Measurements from ENCODE around the gene NRDC. TPM values are rescaled to one million over a fixed set of nuclear protein-coding genes. Genes with fewer than 3 reads are reported as not detected.
"Not testable (repeated sequence)": the region's sequence is repeated elsewhere in the genome, so short reads cannot be mapped to it uniquely, and the experiment has no call there.

Gene NRDC
- total and polyA plus RNA-seq, 7 experiments from 2014 or later = 58.5 to 194 (median 100) TPM

GRCh38 chr1:51839094-51839493 is 39.4 kb downstream of the NRDC start:
- no peak overlapping the region for H3K27ac ChIP-seq (ENCODE audit: low read depth, low read length)
- Mint-ChIP-seq H3K27ac (no peak overlapping the region), H3K4me1 (peaks cover 18 to 36% (median 28%) of the 10 kb centered on the region in 7 donors), H3K27me3 (no peaks in the 10 kb centered on the region), H3K9me3 (peaks cover 0 to 2% (median 0%) of the 10 kb centered on the region in 11 donors), H3K4me3 (no peak overlapping the region), H3K36me3 (peaks cover 10 to 32% (median 18%) of the 10 kb centered on the region in 5 donors)
- no peak overlapping the region for H3K4me3 ChIP-seq (ENCODE audit: low read length)
- DNase-seq (no peak), ATAC-seq (no peak)
- H3K4me1 ChIP-seq (ENCODE audit: control insufficient read depth in 2 of 2, insufficient read depth in 2 of 2, low read length in 2 of 2) = no peaks in the 10 kb centered on the region
- peaks cover 0 to 14% (median 0%) of the 10 kb centered on the region in 3 experiments for H3K36me3 ChIP-seq (ENCODE audit: control insufficient read depth in 2 of 3, insufficient read depth in 3 of 3, low read length in 3 of 3)
- intact Hi-C loops (cut with micrococcal nuclease) = no loop called here
- H3K27me3 ChIP-seq (ENCODE audit: control insufficient read depth in 2 of 2, insufficient read depth in 2 of 2, low read length in 2 of 2) = no peaks in the 10 kb centered on the region
- no peaks in the 10 kb centered on the region for H3K9me3 ChIP-seq (ENCODE audit: control insufficient read depth in 2 of 3, low read length in 3 of 3)
- ChIA-PET CTCF (no interaction called here), POLR2A (no interaction called here)

GRCh38 chr1:51837243-51837642 is 41.3 kb downstream of the NRDC start:
- no peak overlapping the region for H3K4me3 Mint-ChIP-seq
- ChIA-PET CTCF (no interaction called here), POLR2A (no interaction called here)
- H3K9me3 Mint-ChIP-seq = no peaks in the 10 kb centered on the region
- H3K27ac ChIP-seq (ENCODE audit: low read depth, low read length) = no peak overlapping the region
- ATAC-seq (no peak), DNase-seq (no peak)
- H3K36me3 Mint-ChIP-seq = peaks cover 10 to 38% (median 18%) of the 10 kb centered on the region in 5 donors
- peaks cover 0 to 23% (median 0%) of the 10 kb centered on the region in 3 experiments for H3K36me3 ChIP-seq (ENCODE audit: control insufficient read depth in 2 of 3, insufficient read depth in 3 of 3, low read length in 3 of 3)
- no peaks in the 10 kb centered on the region for H3K27me3 Mint-ChIP-seq
- H3K27me3 ChIP-seq (ENCODE audit: control insufficient read depth in 2 of 2, insufficient read depth in 2 of 2, low read length in 2 of 2) = no peaks in the 10 kb centered on the region
- intact Hi-C loops (cut with micrococcal nuclease) = no loop called here
- no peak overlapping the region for H3K4me3 ChIP-seq (ENCODE audit: low read length)
- peaks cover 15 to 23% (median 17%) of the 10 kb centered on the region in 7 donors for H3K4me1 Mint-ChIP-seq
- H3K9me3 ChIP-seq (ENCODE audit: control insufficient read depth in 2 of 3, low read length in 3 of 3) = no peaks in the 10 kb centered on the region
- no peaks in the 10 kb centered on the region for H3K4me1 ChIP-seq (ENCODE audit: control insufficient read depth in 2 of 2, insufficient read depth in 2 of 2, low read length in 2 of 2)
- H3K27ac Mint-ChIP-seq = peak overlapping the region in 1 of 9 donors; percentile 29

- Histone ChIP-seq H3K4me1 (ENCODE audit: control insufficient read depth in 2 of 2, insufficient read depth in 2 of 2, low read length in 2 of 2) (no peaks in the 10 kb centered on the region), H3K9me3 (ENCODE audit: control insufficient read depth in 2 of 3, low read length in 3 of 3) (no peaks in the 10 kb centered on the region), H3K4me3 (ENCODE audit: low read length) (no peak overlapping the region), H3K36me3 (ENCODE audit: control insufficient read depth in 2 of 3, insufficient read depth in 3 of 3, low read length in 3 of 3) (peaks cover 0 to 35% (median 0%) of the 10 kb centered on the region in 3 experiments), H3K27ac (ENCODE audit: low read depth, low read length) (no peak overlapping the region), H3K27me3 (ENCODE audit: control insufficient read depth in 2 of 2, insufficient read depth in 2 of 2, low read length in 2 of 2) (no peaks in the 10 kb centered on the region)
- DNase-seq = no peak
- intact Hi-C loops (cut with micrococcal nuclease) = no loop called here
- ChIA-PET CTCF (no interaction called here), POLR2A (interaction anchor here (0.6 kb wide), 2 partner anchors 149 to 428 kb away, joined by 3 to 5 read pairs; no protein-coding TSS in a partner anchor)
- no peaks in the 10 kb centered on the region for H3K27me3 Mint-ChIP-seq
- peaks cover 0 to 5% (median 2%) of the 10 kb centered on the region in 7 donors for H3K4me1 Mint-ChIP-seq
- H3K4me3 Mint-ChIP-seq = no peak overlapping the region
- no peak for ATAC-seq
- H3K27ac Mint-ChIP-seq = no peak overlapping the region
- H3K36me3 Mint-ChIP-seq = peaks cover 5 to 38% (median 14%) of the 10 kb centered on the region in 5 donors
- no peaks in the 10 kb centered on the region for H3K9me3 Mint-ChIP-seq
These were observed 44.8 kb downstream of the NRDC start for GRCh38 chr1:51833700-51834099.

- intact Hi-C loops (cut with micrococcal nuclease) = loop anchor here in 1 of 2 donors (10.0 kb wide), 1 partner anchor 176 kb away; no protein-coding TSS in a partner anchor
- no peak overlapping the region for H3K4me3 ChIP-seq (ENCODE audit: low read length)
- peaks cover 0 to 39% (median 4%) of the 10 kb centered on the region in 3 experiments for H3K36me3 ChIP-seq (ENCODE audit: control insufficient read depth in 2 of 3, insufficient read depth in 3 of 3, low read length in 3 of 3)
- no peaks in the 10 kb centered on the region for H3K4me1 ChIP-seq (ENCODE audit: control insufficient read depth in 2 of 2, insufficient read depth in 2 of 2, low read length in 2 of 2)
- ATAC-seq (no peak), DNase-seq (no peak)
- Mint-ChIP-seq H3K4me3 (no peak overlapping the region), H3K27me3 (no peaks in the 10 kb centered on the region), H3K27ac (no peak overlapping the region), H3K4me1 (peaks cover 0 to 1% (median 0%) of the 10 kb centered on the region in 7 donors), H3K9me3 (no peaks in the 10 kb centered on the region), H3K36me3 (peaks cover 5 to 26% (median 10%) of the 10 kb centered on the region in 5 donors)
- POLR2A ChIA-PET = no interaction called here
- CTCF ChIA-PET = no interaction called here
- no peak overlapping the region for H3K27ac ChIP-seq (ENCODE audit: low read depth, low read length)
- H3K27me3 ChIP-seq (ENCODE audit: control insufficient read depth in 2 of 2, insufficient read depth in 2 of 2, low read length in 2 of 2) = no peaks in the 10 kb centered on the region
- no peaks in the 10 kb centered on the region for H3K9me3 ChIP-seq (ENCODE audit: control insufficient read depth in 2 of 3, low read length in 3 of 3)
These were observed 49.5 kb downstream of the NRDC start for GRCh38 chr1:51829058-51829457.

GRCh38 chr1:51819810-51820209 is 58.7 kb downstream of the NRDC start:
- CTCF ChIA-PET = interaction anchor here (1.0 kb wide), 1 partner anchor 12 kb away, joined by 3 read pairs; no protein-coding TSS in a partner anchor
- no peaks in the 10 kb centered on the region for H3K27me3 ChIP-seq (ENCODE audit: control insufficient read depth in 2 of 2, insufficient read depth in 2 of 2, low read length in 2 of 2)
- peak overlapping the region in 1 of 9 donors; percentile 56 for H3K27ac Mint-ChIP-seq

GRCh38 chr1:51819021-51819420 is 59.5 kb downstream of the NRDC start:
- H3K4me3 Mint-ChIP-seq; POLR2A ChIA-PET; H3K27me3 Mint-ChIP-seq; DNase-seq; H3K4me3 ChIP-seq (ENCODE audit: low read length); H3K4me1 ChIP-seq (ENCODE audit: control insufficient read depth in 2 of 2, insufficient read depth in 2 of 2, low read length in 2 of 2); H3K27ac Mint-ChIP-seq; H3K27ac ChIP-seq (ENCODE audit: low read depth, low read length); H3K4me1 Mint-ChIP-seq; H3K9me3 ChIP-seq (ENCODE audit: control insufficient read depth in 2 of 3, low read length in 3 of 3); H3K27me3 ChIP-seq (ENCODE audit: control insufficient read depth in 2 of 2, insufficient read depth in 2 of 2, low read length in 2 of 2); ATAC-seq; H3K9me3 Mint-ChIP-seq; intact Hi-C loops (cut with micrococcal nuclease): not testable (repeated sequence)
- H3K36me3 ChIP-seq (ENCODE audit: control insufficient read depth in 2 of 3, insufficient read depth in 3 of 3, low read length in 3 of 3) = peaks cover 9 to 37% (median 10%) of the 10 kb centered on the region in 3 experiments
- CTCF ChIA-PET = interaction anchor here (1.0 kb wide), 1 partner anchor 11 kb away, joined by 3 read pairs; no protein-coding TSS in a partner anchor
- peaks cover 3 to 36% (median 22%) of the 10 kb centered on the region in 5 donors for H3K36me3 Mint-ChIP-seq

More at GRCh38 chr1:51819810-51820209, 58.7 kb downstream of the NRDC start:
- Histone ChIP-seq H3K4me1 (ENCODE audit: control insufficient read depth in 2 of 2, insufficient read depth in 2 of 2, low read length in 2 of 2) (no peaks in the 10 kb centered on the region), H3K4me3 (ENCODE audit: low read length) (no peak overlapping the region), H3K27ac (ENCODE audit: low read depth, low read length) (no peak overlapping the region), H3K36me3 (ENCODE audit: control insufficient read depth in 2 of 3, insufficient read depth in 3 of 3, low read length in 3 of 3) (peaks cover 6 to 33% (median 9%) of the 10 kb centered on the region in 3 experiments), H3K9me3 (ENCODE audit: control insufficient read depth in 2 of 3, low read length in 3 of 3) (no peaks in the 10 kb centered on the region)
- H3K4me3 Mint-ChIP-seq = no peak overlapping the region
- POLR2A ChIA-PET = no interaction called here
- H3K27me3 Mint-ChIP-seq = no peaks in the 10 kb centered on the region
- peaks cover 0 to 32% (median 17%) of the 10 kb centered on the region in 5 donors for H3K36me3 Mint-ChIP-seq
- no peaks in the 10 kb centered on the region for H3K9me3 Mint-ChIP-seq
- DNase-seq = no peak
- H3K4me1 Mint-ChIP-seq = no peaks in the 10 kb centered on the region
- intact Hi-C loops (cut with micrococcal nuclease) = loop anchor here in 1 of 2 donors (10.0 kb wide), 1 partner anchor 185 kb away; no protein-coding TSS in a partner anchor
- no peak for ATAC-seq

GRCh38 chr1:51818487-51818886 is 60.0 kb downstream of the NRDC start:
- DNase-seq (no peak), ATAC-seq (no peak)
- no peak overlapping the region for H3K4me3 ChIP-seq (ENCODE audit: low read length)
- Mint-ChIP-seq H3K4me1 (no peaks in the 10 kb centered on the region), H3K36me3 (peaks cover 9 to 41% (median 26%) of the 10 kb centered on the region in 5 donors), H3K4me3 (no peak overlapping the region), H3K9me3 (no peaks in the 10 kb centered on the region), H3K27ac (peak overlapping the region in 1 of 9 donors; percentile 45), H3K27me3 (no peaks in the 10 kb centered on the region)
- no peak overlapping the region for H3K27ac ChIP-seq (ENCODE audit: low read depth, low read length)
- H3K27me3 ChIP-seq (ENCODE audit: control insufficient read depth in 2 of 2, insufficient read depth in 2 of 2, low read length in 2 of 2) = no peaks in the 10 kb centered on the region
- H3K4me1 ChIP-seq (ENCODE audit: control insufficient read depth in 2 of 2, insufficient read depth in 2 of 2, low read length in 2 of 2) = no peaks in the 10 kb centered on the region
- peaks cover 7 to 38% (median 12%) of the 10 kb centered on the region in 3 experiments for H3K36me3 ChIP-seq (ENCODE audit: control insufficient read depth in 2 of 3, insufficient read depth in 3 of 3, low read length in 3 of 3)
- ChIA-PET CTCF (no interaction called here), POLR2A (no interaction called here)
- no peaks in the 10 kb centered on the region for H3K9me3 ChIP-seq (ENCODE audit: control insufficient read depth in 2 of 3, low read length in 3 of 3)
- intact Hi-C loops (cut with micrococcal nuclease) = no loop called here

All from naive thymus-derived CD4-positive, alpha-beta T cell (primary cell).